Measurements from ENCODE around the gene SINHCAF.

SINHCAF gene

DNA sequence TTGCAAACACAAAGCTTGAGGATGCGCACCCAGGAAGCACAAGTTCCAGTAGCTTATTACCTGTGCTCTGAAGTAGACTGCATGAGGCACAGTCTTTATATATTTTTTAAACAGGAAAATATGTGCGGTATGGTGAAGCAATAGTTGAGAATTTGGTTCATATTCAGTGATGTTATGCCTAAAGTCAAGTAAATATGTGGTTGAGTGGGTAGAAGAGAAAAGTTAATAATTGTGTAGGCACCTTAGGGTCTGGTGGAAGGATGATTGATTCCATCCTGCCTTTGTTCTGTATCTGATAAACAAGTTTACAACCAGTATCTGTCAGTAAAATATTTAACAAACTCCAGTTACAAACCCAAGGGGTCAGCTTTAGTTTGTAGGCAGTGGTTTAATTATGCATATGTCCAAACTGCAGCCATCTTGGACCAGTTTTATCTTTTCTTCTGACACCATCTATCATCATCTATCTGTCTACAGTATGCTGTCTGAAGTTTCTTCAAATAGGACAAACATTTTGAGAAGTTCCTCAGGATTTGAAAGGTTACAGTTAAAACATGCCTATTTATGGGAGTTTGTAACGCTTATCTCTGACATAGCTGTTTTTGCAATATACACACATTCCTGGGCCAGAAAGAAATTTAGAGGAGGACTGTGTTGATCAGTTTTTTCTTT, 10.8 kb downstream of the SINHCAF start:
- no peak overlapping the region for H3K27ac ChIP-seq
- H3K4me3 ChIP-seq: no peak overlapping the region

DNA sequence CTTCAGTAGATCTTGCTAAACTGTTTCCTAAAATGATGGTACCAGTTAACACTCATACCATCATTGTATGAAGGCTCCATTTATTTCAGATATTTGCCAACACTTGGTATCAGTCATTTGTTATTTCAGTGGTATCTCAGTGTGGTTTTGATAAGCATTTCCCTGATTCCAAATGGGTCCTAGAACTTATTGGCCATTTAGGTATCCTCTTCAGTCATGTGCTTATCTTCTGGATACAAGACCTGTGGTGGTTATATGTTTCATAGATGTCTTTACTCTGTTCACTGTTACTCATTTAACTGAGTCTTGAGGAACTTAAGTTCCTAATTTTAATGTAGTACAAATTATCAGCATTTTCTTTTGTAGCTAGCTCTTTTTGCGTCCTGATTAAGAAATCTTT, 13.5 kb downstream of the SINHCAF start:
- Histone ChIP-seq H3K27ac (no peak overlapping the region), H3K4me3 (no peak overlapping the region)

DNA sequence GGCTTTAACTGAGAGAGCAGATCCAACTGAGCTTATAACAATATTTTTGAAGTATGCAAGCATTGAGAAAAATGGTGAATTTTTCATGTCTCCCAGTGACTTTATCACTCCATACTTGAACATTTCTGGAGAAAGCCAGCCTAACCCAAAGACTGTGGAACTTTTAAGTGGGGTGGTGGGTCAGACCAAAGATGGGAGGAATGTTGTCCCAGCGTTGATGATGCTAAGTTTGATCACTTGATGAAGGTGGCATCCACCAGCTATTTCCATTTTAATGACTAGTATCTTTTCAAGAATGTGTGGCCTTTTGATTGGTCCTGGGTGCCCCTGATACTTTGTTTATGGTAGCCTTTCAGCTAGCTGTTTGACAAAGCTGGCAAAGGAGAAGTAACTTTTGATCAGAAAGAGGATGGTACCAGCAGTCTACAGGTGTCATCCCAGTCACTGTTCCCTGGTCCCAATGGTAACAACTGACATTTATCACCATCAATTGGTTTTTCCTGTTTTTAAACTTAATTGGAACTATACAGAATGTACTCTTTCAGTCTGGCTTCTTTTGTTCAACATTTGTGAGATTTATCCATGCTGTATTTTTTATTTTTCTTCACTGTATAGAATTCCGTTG, 14.2 kb downstream of the SINHCAF start:
- no peak overlapping the region for H3K4me3 ChIP-seq
- H3K27ac ChIP-seq: no peak overlapping the region

DNA sequence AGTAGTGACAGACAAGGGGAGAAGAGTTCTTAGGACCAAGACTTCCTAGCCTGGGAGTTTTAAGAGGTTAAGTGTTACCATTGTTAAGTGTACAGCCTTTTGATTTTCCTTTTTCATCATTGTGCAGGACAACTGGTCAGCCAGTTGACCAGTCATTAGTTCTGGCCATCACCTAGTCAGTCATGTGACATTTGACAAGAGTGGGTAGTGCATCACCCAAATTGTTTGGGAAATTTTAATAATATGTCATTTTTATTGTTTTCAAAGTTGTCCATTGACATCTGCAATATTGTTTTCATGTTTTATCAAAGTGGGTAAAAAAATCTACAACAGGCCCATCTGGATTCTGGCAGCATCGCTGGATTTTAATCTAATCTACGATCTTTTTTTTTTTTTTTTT, 15.5 kb downstream of the SINHCAF start:
- no peak overlapping the region for H3K4me3 ChIP-seq
- H3K27ac ChIP-seq: no peak overlapping the region

DNA sequence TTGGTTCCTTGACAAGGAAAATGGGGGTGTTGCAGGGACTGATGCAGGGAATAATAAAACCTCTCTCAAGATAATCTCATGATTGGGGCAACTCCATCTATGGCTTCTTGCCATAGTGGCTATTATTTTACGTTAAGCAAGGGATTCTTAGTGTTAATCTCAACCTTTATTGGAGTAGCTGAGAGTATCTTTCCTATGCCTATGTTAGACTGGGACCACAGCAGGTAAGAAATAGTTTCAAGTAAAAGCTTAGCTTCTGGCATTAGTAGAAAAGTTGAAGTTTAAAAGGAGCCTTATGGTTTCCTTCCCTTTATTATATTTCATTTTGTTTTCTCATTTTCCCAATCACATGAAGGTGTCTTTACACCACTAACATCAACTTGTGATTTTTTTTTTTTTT, 16.7 kb downstream of the SINHCAF start:
- Histone ChIP-seq H3K4me3 (no peak overlapping the region), H3K27ac (no peak overlapping the region)

DNA sequence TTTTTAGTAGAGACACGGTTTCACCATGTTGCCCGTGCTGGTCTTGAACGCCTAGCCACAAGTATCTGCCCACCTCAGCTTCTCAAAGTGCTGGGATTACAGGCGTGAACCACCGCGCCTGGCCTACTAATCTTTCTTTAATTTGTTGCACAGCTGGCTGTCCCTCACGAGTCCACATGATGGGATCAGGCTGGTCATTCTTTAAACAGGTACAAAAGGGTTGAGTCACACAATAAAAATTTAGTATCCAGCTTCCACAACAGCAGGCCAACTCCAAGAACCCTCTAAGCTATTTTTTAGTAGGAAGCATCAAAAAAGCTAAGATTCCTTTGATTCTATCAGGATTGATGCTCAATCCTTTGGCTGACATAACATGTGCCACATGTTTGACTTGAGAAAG, 17.8 kb downstream of the SINHCAF start:
- Histone ChIP-seq H3K27ac (no peak overlapping the region), H3K4me3 (no peak overlapping the region)

DNA sequence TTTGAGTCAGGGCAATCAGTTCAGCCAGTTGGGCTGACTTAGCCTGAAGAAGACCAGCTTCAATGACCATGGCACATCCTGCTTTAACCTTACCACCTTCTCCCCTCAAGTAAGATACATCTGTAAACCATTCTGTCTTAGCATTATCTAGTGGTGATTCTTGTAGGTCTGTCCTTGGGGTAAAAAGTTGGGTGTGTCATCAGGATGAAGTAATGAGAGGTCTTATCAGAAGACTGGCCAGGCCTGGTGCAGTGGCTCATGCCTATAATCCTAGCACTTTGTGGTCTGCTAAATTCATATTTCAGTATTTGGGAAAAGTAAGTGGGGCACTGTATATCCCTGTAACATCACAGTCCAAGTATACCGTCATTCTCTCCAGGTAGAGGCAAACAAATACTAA, 19.1 kb downstream of the SINHCAF start:
- Histone ChIP-seq H3K27ac (no peak overlapping the region), H3K4me3 (no peak overlapping the region)

DNA sequence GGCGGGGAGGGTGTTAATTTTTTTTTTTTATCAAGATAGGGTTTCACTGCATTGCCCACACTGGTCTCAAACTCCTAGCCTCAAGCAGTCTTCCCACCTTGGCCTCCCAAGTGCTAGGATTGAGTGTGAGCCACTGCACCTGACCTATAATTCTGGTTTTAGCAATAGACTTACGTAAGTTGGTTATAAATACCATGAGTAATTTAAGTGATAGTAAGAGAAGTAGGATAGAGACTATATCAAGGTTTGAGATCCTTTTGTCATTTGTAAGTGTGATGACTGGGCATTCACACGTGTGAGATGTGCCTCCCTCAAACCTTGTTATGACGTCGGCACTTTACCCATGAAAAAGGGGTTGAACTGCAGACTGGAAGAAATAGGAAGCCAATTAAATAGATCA, 22.5 kb downstream of the SINHCAF start:
- Histone ChIP-seq H3K4me3 (no peak overlapping the region), H3K27ac (no peak overlapping the region)

DNA sequence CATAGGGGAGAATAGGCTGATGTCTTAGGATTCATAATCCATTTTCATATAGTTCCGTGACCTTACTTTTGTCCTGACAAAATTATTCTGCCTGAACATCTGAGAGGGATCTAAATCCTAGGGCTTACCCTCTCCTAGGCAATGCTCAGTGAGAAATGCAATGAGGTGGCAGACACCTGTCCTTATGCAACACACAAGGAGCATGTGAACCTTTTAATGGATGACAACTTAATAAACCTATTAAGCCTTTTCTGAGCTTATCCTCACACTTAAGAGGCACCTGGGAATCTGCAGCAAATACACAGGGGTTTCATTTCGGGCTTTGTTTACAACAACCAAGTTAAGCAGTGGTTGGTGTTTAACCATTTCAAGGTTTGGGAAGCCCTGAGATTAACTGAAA, 24.6 kb downstream of the SINHCAF start:
- Histone ChIP-seq H3K27ac (no peak overlapping the region), H3K4me3 (no peak overlapping the region)

DNA sequence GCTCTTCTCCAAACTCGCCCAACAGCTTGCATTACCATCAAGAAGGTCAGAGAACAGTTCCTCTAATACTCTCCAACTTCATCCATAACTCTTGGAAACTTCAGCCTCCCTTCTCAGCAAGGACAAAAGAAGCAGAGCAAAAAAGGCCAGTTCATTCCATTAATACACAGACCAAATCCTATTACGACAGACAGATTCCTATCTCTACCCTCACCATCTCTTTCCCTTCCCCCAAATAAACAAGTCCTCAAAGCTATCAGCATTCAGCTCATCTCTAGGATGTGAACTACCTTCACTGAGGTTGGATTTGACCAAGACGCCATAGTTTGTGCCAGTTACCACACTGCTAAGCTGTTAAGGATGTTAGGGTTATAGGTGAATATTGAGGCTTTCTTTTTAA, 25.2 kb downstream of the SINHCAF start:
- Histone ChIP-seq H3K27ac (no peak overlapping the region), H3K4me3 (no peak overlapping the region)

DNA sequence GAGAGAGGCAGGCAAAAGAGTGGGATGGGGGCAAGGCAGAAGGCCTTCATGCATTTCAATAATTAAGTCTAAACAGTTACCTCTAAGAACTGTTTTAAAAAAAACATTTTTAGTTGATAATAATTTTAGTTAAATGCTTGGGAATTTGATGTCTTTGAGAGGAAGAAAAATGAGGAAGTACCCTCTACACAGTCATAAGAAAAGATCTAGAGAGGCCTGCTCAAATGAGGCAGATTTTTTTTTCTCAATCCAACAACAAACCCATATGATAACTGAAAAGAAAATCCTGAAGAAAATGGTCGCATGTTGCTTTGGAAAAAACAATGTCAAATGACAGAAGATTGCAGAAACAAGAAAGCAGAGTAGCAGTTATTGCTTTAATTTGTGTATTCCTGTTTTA, 25.6 kb downstream of the SINHCAF start:
- H3K4me3 ChIP-seq: no peak overlapping the region
- H3K27ac ChIP-seq: no peak overlapping the region

DNA sequence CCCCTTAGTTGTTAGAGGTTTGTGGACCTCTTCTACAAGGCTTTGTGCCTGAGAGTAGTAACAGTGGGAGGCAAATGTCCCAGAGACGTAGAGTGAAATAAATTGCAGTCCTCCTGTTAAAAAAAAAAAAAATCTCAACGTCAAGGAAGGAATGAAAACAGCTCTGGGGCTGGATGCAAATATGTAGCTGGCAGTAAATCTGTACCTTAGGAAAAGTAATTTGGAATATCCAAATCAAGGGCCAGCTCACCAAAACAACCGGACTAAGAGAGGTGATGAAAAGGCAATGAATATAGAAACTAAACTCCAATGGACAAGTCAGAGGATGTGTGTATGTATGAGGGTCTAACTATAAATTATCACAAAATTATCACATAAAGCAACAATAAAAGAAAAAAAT, 27.0 kb downstream of the SINHCAF start:
- H3K27ac ChIP-seq: no peak overlapping the region
- no peak overlapping the region for H3K4me3 ChIP-seq

DNA sequence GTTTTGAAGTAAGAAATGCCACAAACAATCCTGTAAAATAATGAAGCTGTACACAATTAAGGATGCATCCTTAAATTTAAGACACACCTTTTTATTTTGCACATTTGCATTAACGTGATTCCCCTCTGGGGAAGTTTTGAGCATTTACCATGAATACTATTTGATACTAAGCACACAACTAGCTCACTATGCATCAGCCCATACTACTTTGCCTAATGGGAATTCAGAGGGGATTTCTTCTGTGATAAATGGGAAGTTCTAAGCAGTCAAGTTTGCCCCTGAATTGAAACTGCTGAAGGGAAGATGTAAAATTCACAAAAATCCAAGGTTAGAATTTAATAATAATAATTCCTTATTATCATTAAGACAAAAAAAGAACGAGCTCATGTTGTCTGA, 27.4 kb downstream of the SINHCAF start:
- Histone ChIP-seq H3K4me3 (no peak overlapping the region), H3K27ac (peak overlapping the region in 1 of 21 experiments; percentile 5)

DNA sequence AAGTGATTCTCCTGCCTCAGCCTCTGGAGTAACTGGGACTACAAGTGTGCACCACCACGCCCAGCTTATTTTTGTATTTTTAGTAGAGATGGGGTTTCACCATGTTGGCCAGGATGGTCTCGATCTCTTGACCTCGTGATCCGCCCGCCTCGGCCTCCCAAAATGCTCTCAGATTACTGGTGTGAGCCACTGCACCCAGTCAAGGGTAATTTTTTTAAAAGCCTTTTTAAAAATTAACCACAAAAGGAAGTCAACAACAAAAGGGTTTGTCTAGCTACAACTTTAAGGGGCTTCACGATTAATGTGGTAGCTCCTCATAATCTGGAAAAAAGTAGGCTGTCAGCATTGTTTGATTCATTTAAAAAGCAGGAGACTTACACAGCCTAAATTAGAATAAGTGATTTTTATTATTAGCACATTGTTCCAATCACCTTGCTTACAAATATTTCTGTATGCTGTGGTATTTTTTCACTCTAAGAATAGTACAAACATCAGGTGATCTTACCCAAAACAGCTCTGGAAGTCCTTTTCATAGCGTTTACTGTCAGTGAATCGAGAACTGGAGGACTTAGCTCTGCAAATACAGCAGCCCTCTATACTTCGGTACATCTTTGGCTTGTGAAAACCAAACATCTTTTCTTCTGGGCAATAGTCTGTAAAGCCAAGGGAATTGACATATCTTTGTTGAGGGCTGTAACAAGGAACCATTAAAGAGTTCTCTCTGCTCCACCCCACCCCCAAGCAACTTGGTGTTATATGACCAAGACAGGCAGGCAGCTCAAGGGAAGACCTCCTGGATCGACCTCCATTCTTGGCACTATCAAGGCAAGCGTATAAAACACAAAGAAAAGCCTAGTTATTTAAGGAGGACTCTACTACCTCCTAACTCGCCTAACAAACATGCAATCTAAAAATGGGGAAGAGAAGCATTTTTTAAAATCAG, 28.1 kb downstream of the SINHCAF start:
- H3K27ac ChIP-seq: peak overlapping the region in 1 of 21 experiments; percentile 5
- no peak overlapping the region for H3K4me3 ChIP-seq

DNA sequence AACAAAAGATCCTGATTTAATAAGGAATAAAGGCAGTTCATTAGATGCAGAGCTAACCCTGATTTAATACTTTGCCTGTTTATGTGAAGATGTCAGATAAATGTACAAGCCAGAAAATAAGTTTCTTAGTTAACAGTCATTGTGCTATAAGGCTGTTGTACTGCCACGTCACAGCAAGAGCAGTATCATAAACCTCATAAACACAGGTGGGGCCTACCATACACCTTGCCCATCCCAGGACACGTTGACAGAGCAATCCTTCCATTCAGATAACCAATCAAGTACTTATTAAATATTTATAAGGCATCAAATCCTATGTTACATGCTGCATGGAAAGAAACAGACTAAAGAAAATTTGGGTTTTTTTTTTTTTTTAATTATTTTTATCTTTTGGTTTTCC, 36.5 kb downstream of the SINHCAF start:
- H3K4me3 ChIP-seq: no peak overlapping the region
- no peak overlapping the region for H3K27ac ChIP-seq

DNA sequence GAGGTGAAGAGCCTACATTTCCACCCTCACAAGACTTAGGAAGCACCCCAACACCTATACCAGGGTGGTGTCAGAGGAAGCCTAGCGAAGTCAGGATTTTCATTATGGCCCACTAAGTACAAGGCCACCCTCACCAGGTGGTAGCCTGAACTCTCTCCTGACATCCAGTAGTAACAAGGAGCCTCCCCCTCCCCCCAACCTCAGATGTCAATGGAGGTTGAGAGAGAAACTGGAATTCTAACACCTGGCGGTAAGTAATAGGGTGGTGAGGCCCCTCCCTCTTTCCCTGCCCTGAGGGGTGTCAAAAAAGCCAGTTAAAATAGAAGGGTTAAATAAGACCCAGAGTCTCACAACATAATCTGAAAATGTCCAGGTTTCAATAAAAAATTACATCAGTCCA, 37.6 kb downstream of the SINHCAF start:
- no peak overlapping the region for H3K27ac ChIP-seq

DNA sequence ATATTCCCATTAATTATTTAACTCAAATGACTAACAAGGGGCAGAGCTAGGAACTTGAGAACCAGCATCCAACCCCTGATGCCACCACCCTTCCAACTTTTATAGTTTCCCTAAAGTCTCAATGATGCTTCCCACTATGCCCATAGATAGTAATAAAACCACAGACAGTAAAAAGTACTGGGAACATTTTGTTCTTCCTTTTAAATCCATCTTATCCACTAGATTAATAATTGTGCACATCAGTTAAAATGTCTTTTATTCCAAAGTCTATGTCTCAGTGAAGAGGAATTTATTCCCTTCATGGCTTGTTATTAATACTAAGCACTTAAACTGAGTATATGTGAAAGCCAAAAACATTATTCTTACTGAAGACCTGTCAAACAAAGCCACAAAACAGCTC, 45.8 kb downstream of the SINHCAF start:
- no peak overlapping the region for H3K27ac ChIP-seq

More for the DNA sequence above, 37.6 kb downstream of the SINHCAF start:
- H3K4me3 ChIP-seq: no peak overlapping the region

DNA sequence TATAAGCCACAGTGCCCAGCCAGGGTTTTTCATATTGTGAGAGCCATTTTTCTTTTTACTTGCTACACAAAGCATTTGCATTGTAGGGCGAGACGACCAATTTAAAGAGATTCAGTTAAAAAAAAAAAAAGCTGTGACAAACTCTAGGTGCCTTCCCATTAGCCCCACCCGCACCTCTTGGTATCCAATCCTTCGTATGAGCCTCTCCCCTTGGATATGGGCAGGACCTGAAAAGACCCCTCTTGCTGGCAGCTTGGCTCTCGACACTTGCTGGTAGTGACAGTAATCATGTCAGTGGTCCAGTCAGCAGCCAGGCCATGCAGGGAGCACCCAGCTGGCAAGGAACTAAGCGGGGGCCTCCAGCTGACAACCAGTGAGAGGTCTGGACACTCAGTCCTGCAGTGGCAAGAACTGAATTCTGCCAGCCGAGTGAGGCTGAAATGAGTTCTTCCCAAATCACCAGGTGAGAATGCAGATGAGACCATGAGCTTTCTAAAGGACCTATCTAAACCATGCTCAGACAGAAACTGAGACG, 46.5 kb downstream of the SINHCAF start:
- no peak overlapping the region for H3K4me3 ChIP-seq
- H3K27ac ChIP-seq: no peak overlapping the region

More for the DNA sequence above, 45.8 kb downstream of the SINHCAF start:
- H3K4me3 ChIP-seq: no peak overlapping the region

DNA sequence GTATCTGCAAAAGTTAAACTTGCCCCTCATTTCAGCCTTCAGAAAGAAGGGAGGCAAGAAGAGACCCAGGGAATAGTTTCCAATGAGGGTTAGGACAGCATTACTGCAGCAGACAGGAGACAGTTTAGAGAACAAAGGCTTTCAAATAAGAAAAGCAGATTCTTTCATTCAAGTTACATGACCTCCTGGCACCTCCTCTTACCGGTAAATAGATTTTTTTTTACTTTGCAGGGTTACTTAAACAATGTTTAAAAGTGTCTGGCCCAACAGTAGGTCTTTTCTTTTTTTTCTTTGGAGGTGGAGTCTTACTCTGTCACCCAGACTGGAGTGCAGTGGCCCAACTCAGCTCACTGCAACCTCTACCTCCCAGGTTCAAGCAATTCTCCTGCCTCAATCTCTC, 47.1 kb downstream of the SINHCAF start:
- H3K27ac ChIP-seq: no peak overlapping the region
- H3K4me3 ChIP-seq: no peak overlapping the region

DNA sequence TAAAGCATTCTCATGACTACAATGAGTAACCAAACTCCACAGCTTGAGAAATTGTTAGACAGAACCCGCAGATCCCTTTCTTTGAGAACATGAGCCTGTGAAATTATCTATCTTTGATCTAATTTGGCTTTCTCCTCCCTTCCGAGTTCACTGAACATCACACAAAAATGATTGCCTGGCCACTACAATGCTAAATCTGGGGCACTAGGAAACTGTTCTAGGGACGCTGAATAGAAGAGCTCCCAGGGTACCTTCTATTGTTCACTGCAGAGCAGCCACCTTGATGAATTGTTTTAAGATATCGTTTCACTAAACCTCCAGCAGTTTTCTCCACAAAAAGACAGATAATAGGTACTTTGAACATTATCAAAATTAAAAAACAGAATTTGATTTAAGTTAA, 47.5 kb downstream of the SINHCAF start:
- no peak overlapping the region for H3K27ac ChIP-seq
- no peak overlapping the region for H3K4me3 ChIP-seq

DNA sequence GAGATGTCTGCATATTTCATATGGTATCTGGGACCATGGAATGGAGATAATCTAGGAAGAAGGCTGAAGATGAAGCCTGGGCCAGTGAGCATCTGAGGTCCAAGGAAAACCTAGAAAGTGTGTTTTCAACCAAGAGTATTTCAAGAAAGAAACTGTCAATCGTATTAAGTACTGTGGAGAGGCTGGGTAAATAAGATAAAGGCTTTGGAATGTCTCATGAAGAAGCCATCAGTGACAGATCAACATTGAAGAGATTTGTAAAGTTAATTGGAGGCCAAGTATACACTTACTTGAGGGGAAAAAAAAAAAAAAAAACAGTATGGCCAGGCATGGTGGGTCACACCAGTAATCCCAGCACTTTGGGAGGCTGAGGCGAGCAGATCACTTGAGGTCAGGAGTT, 48.9 kb downstream of the SINHCAF start:
- Histone ChIP-seq H3K4me3 (no peak overlapping the region), H3K27ac (no peak overlapping the region)
